NT2/D1 (cell line): ENCODE results near the gene TTBK1.

Experiments used
- DNase-seq: peaks from one replicate; pipeline ENCODE4 v3.0.0-alpha.2; 2011; ENCODE audit warnings: low read depth, low spot score
- H3K27me3 ChIP-seq: 2 replicates; pipeline ENCODE4 v1.6.0; 2011; ENCODE audit warnings: mild to moderate bottlenecking; ENCODE audit not compliant: insufficient read length, insufficient read depth
- H3K36me3 ChIP-seq: 2 replicates; pipeline ENCODE4 v1.6.1; 2011; ENCODE audit warnings: mild to moderate bottlenecking, low read length, mixed read lengths; ENCODE audit not compliant: insufficient read depth, insufficient read length
- H3K4me1 ChIP-seq: 2 replicates; pipeline ENCODE4 v1.5.1; 2011; ENCODE audit not compliant: insufficient read depth, insufficient read length
- H3K4me3 ChIP-seq: 2 replicates; pipeline ENCODE4 v1.5.1; 2011; ENCODE audit warnings: low read depth; ENCODE audit not compliant: insufficient read length
- H3K9ac ChIP-seq: 2 replicates; pipeline ENCODE4 v1.6.0; 2011; ENCODE audit warnings: low read depth; ENCODE audit not compliant: insufficient read length
- H3K9me3 ChIP-seq: 2 replicates; pipeline ENCODE4 v1.5.1; 2011; ENCODE audit warnings: mild to moderate bottlenecking, low read length; ENCODE audit not compliant: insufficient read depth
- SUZ12 ChIP-seq: IDR thresholded peaks from 2 replicates; pipeline ENCODE4 v1.6.1; 2011; ENCODE audit not compliant: insufficient read length, insufficient read depth; ENCODE audit errors: extremely low read depth
- YY1 ChIP-seq: IDR thresholded peaks from 2 replicates; pipeline ENCODE4 v1.6.1; 2011; ENCODE audit not compliant: insufficient read length, insufficient read depth
- ZNF274 ChIP-seq: IDR thresholded peaks from 2 replicates; pipeline ENCODE4 v1.6.1; 2011; ENCODE audit warnings: mild to moderate bottlenecking, low read depth, low read length

TTBK1 gene

GRCh38 chr6:43235841-43236240 lies 7.4 kb upstream of the TTBK1 start:
- no peak overlapping the region for H3K9ac ChIP-seq
- TF ChIP-seq YY1 (no peak), ZNF274 (no peak), SUZ12 (no peak)
- H3K27me3 ChIP-seq, result peaks cover 18% of the 10 kb centered on the region
- H3K4me3 ChIP-seq, result no peak overlapping the region
- DNase-seq, result no peak
- H3K4me1 ChIP-seq, result no peaks in the 10 kb centered on the region
- H3K9me3 ChIP-seq, result no peaks in the 10 kb centered on the region
- H3K36me3 ChIP-seq, result no peaks in the 10 kb centered on the region

- H3K9ac ChIP-seq, result no peak overlapping the region
- H3K4me3 ChIP-seq, result no peak overlapping the region
- no peaks in the 10 kb centered on the region for H3K9me3 ChIP-seq
- no peaks in the 10 kb centered on the region for H3K4me1 ChIP-seq
- no peak for DNase-seq
- no peaks in the 10 kb centered on the region for H3K36me3 ChIP-seq
- H3K27me3 ChIP-seq, result peaks cover 33% of the 10 kb centered on the region
- no peak for TF ChIP-seq SUZ12
- TF ChIP-seq ZNF274, result no peak
- no peak for TF ChIP-seq YY1
These were observed 4.2 kb upstream of the TTBK1 start for GRCh38 chr6:43239054-43239453.

DNA sequence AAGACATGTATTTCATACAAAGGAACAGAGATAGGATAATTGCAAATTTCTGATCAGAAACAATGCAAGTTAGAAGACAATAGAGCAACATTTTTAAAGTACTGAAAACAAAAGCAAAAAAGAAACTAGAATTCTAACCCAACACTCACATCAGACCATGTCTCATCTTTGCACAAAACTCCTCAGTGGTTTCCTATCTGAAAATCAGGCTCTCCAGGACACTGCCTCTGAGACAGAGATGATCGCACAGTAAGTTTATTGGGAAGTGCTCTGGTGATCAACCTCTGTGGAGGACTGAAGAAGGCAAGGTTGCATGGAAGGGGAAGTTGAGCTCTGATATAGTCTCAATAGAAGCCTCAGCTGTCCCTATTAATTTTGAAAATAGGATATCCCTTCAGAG lies 2.3 kb upstream of the TTBK1 start:
- Histone ChIP-seq H3K4me3 (no peak overlapping the region), H3K9ac (no peak overlapping the region), H3K36me3 (no peaks in the 10 kb centered on the region), H3K9me3 (no peaks in the 10 kb centered on the region), H3K27me3 (peaks cover 52% of the 10 kb centered on the region), H3K4me1 (no peaks in the 10 kb centered on the region)
- no peak for TF ChIP-seq SUZ12
- TF ChIP-seq ZNF274, result no peak
- no peak for TF ChIP-seq YY1
- DNase-seq, result no peak

DNA sequence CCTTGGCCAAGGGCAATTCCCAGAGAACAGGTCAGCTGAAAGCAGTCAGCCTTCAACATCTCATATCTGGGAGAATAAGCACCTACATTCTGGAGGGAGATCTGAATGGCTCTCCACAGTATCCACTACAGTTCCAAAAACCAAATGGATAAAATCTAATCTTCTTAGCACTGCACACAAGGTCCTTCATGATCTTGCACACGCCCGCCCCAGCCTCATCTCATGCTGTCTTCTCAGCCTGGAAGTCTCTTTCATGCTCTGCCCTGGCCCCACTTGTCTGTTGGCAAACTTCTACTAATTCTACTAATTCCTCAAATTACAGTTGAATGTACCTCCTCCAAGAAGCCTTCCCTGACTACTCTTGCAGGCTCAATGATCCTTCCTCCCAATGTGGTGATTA lies 1.8 kb upstream of the TTBK1 start:
- peaks cover 57% of the 10 kb centered on the region for H3K27me3 ChIP-seq

GRCh38 chr6:43243664-43244321 lies 512 bp downstream of the TTBK1 start:
- no peak for DNase-seq
- Histone ChIP-seq H3K27me3 (peaks cover 75% of the 10 kb centered on the region), H3K36me3 (no peaks in the 10 kb centered on the region), H3K4me3 (no peak overlapping the region), H3K9ac (no peak overlapping the region), H3K9me3 (no peaks in the 10 kb centered on the region), H3K4me1 (peaks cover 5% of the 10 kb centered on the region)
- TF ChIP-seq YY1 (no peak), SUZ12 (peak; percentile 82), ZNF274 (no peak)

More for the DNA sequence above, 1.8 kb upstream of the TTBK1 start:
- no peak for TF ChIP-seq YY1
- TF ChIP-seq ZNF274, result no peak
- no peak for TF ChIP-seq SUZ12
- no peaks in the 10 kb centered on the region for H3K9me3 ChIP-seq
- no peak overlapping the region for H3K9ac ChIP-seq
- H3K4me1 ChIP-seq, result peaks cover under 1% of the 10 kb centered on the region
- no peak overlapping the region for H3K4me3 ChIP-seq
- H3K36me3 ChIP-seq, result no peaks in the 10 kb centered on the region
- no peak for DNase-seq

- H3K36me3 ChIP-seq, result no peaks in the 10 kb centered on the region
- TF ChIP-seq ZNF274, result no peak
- no peak for TF ChIP-seq YY1
- TF ChIP-seq SUZ12, result no peak
- H3K4me1 ChIP-seq, result peaks cover 11% of the 10 kb centered on the region
- no peaks in the 10 kb centered on the region for H3K9me3 ChIP-seq
- peaks cover 72% of the 10 kb centered on the region for H3K27me3 ChIP-seq
- DNase-seq, result peak; percentile 40
- no peak overlapping the region for H3K9ac ChIP-seq
- peak overlapping the region; percentile 77 for H3K4me3 ChIP-seq
These were observed 3.2 kb downstream of the TTBK1 start for GRCh38 chr6:43246301-43247113.

DNA sequence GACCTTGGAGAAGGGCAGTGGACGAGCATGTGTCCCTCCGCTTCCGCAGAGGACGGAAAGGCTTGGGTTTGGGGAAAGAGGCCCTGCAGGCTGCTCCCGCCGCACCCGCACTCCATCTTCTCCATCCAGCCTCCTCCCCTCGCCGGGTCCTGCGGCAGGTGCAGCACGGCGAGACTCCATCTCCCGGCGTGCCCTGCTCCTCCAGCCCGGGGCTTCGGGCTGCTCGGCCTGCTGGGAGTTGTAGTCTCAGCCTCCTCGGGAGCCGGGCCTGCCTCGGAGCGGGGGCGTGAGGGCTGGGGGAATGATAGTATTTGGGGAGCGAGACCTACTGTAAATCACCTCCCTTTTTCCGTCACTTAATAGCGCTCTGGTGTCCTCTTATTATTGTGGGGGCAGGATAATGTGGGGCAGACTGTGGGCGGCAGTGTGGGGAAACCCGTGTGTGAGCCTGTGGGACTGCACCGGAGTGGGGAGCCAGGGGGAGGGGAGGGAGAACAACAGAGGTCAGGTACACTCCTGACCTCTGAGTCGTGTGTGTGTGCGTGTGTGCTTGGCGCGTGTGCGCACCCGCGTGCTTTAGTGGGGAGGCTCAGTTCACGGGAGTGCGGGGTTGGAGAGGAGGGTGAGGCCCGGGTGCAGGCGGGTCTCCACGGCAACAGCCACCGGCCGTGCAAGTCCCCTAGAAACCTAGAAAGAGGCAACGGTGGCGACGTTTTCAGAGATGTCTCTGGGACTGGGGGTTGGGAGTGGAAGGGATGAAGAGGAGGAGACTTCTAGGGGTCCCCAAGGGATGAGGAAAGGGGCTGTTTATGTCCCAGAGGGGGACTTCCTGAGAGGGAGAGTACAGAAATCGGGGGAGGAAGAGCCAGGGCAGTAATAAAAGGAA lies 4.1 kb downstream of the TTBK1 start:
- Histone ChIP-seq H3K9me3 (no peaks in the 10 kb centered on the region), H3K27me3 (peaks cover 64% of the 10 kb centered on the region), H3K4me3 (peak overlapping the region; percentile 77), H3K9ac (peak overlapping the region; percentile 67), H3K4me1 (peaks cover 15% of the 10 kb centered on the region), H3K36me3 (no peaks in the 10 kb centered on the region)
- DNase-seq, result peak; percentile 56
- TF ChIP-seq SUZ12 (no peak), ZNF274 (no peak), YY1 (no peak)
